ENCODE results near the gene PTGFR.

GRCh38 chr1:78511334-78511733 lies 20.6 kb downstream of the PTGFR start:
- TF ChIP-seq USF2 (IDR thresholded peaks at IDR 0.05; ENCODE audit: low read depth, low read length) (no peak), CTCF (conservative IDR thresholded peaks at IDR 0.05; ENCODE audit: low read depth, low read length) (no peak), CHD1 (IDR thresholded peaks at IDR 0.05; ENCODE audit: low read depth, low read length) (no peak), FOS (IDR thresholded peaks at IDR 0.05; ENCODE audit: low read depth, low read length) (no peak), POLR2A (IDR thresholded peaks at IDR 0.05; ENCODE audit: low read depth, low read length) (no peak)

Data from IMR-90 (cell line).